HEK293 (cell line): Measurements from ENCODE around the gene STT3A.

Source experiments
- GLIS1 ChIP-seq: fragments of 450-650 bp; formaldehyde crosslinking; IDR thresholded peaks from 2 replicates; pipeline ENCODE4 v1.5.1; 2016; ENCODE audit warnings: missing biosample characterization, missing genetic modification characterization
- SALL2 ChIP-seq: fragments of 450-650 bp; formaldehyde crosslinking; IDR thresholded peaks from 2 replicates; pipeline ENCODE4 v1.5.0; 2017; ENCODE audit warnings: missing biosample characterization, mild to moderate bottlenecking, missing genetic modification characterization, borderline replicate concordance
- YY1 ChIP-seq: fragments of 450-650 bp; formaldehyde crosslinking; IDR thresholded peaks from 2 replicates; pipeline ENCODE4 v1.5.1; 2018; ENCODE audit warnings: missing biosample characterization, missing genetic modification characterization
- ZBTB7A ChIP-seq: fragments of 450-650 bp; formaldehyde crosslinking; IDR thresholded peaks from 2 replicates; pipeline ENCODE4 v1.5.1; 2016; ENCODE audit warnings: low read depth, missing biosample characterization, missing genetic modification characterization
- ZEB2 ChIP-seq: fragments of 450-650 bp; formaldehyde crosslinking; IDR thresholded peaks from 2 replicates; pipeline ENCODE4 v1.5.1; 2016; ENCODE audit warnings: missing biosample characterization, missing genetic modification characterization
- ZNF140 ChIP-seq: fragments of 450-650 bp; formaldehyde crosslinking; IDR thresholded peaks from 2 replicates; pipeline ENCODE4 v1.5.1; 2016; ENCODE audit warnings: missing biosample characterization, missing genetic modification characterization
- ZNF501 ChIP-seq: fragments of 450-650 bp; formaldehyde crosslinking; IDR thresholded peaks from 2 replicates; pipeline ENCODE4 v1.5.1; 2016; ENCODE audit warnings: missing biosample characterization, missing genetic modification characterization
- ZNF561 ChIP-seq: fragments of 450-650 bp; IDR thresholded peaks from 2 replicates; pipeline ENCODE4 v1.5.1; 2018; ENCODE audit warnings: missing biosample characterization, missing genetic modification characterization, borderline replicate concordance
- ZNF621 ChIP-seq: fragments of 450-650 bp; formaldehyde crosslinking; IDR thresholded peaks from 2 replicates; pipeline ENCODE4 v1.5.1; 2017; ENCODE audit warnings: missing biosample characterization, missing genetic modification characterization
- ZSCAN30 ChIP-seq: fragments of 450-650 bp; IDR thresholded peaks from 2 replicates; pipeline ENCODE4 v1.5.1; 2018; ENCODE audit warnings: missing biosample characterization, mild to moderate bottlenecking, missing genetic modification characterization, moderate library complexity
- TF ChIP-seq, protein P1 (sequence below): fragments of 450-650 bp; formaldehyde crosslinking; IDR thresholded peaks from 2 replicates; pipeline ENCODE4 v1.5.1; 2016; ENCODE audit warnings: missing biosample characterization, missing genetic modification characterization, low read depth
- TF ChIP-seq, protein P2 (sequence below): fragments of 450-650 bp; formaldehyde crosslinking; IDR thresholded peaks from 2 replicates; pipeline ENCODE4 v1.5.1; 2016; ENCODE audit warnings: missing biosample characterization, missing genetic modification characterization

- TF ChIP-seq ZNF140 (tag by site-specific recombination) (no peak), YY1 (tag by site-specific recombination) (no peak), SALL2 (tag by site-specific recombination) (no peak), ZNF561 (tag by site-specific recombination) (no peak), ZEB2 (no peak), ZBTB7A (tag by site-specific recombination) (no peak), GLIS1 (tag by site-specific recombination) (no peak), ZNF621 (tag by site-specific recombination) (no peak), ZNF501 (no peak), ZSCAN30 (tag by site-specific recombination) (no peak)
- TF ChIP-seq, protein P1, sequence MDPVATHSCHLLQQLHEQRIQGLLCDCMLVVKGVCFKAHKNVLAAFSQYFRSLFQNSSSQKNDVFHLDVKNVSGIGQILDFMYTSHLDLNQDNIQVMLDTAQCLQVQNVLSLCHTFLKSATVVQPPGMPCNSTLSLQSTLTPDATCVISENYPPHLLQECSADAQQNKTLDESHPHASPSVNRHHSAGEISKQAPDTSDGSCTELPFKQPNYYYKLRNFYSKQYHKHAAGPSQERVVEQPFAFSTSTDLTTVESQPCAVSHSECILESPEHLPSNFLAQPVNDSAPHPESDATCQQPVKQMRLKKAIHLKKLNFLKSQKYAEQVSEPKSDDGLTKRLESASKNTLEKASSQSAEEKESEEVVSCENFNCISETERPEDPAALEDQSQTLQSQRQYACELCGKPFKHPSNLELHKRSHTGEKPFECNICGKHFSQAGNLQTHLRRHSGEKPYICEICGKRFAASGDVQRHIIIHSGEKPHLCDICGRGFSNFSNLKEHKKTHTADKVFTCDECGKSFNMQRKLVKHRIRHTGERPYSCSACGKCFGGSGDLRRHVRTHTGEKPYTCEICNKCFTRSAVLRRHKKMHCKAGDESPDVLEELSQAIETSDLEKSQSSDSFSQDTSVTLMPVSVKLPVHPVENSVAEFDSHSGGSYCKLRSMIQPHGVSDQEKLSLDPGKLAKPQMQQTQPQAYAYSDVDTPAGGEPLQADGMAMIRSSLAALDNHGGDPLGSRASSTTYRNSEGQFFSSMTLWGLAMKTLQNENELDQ (tag by site-specific recombination): no peak
- TF ChIP-seq, protein P2, sequence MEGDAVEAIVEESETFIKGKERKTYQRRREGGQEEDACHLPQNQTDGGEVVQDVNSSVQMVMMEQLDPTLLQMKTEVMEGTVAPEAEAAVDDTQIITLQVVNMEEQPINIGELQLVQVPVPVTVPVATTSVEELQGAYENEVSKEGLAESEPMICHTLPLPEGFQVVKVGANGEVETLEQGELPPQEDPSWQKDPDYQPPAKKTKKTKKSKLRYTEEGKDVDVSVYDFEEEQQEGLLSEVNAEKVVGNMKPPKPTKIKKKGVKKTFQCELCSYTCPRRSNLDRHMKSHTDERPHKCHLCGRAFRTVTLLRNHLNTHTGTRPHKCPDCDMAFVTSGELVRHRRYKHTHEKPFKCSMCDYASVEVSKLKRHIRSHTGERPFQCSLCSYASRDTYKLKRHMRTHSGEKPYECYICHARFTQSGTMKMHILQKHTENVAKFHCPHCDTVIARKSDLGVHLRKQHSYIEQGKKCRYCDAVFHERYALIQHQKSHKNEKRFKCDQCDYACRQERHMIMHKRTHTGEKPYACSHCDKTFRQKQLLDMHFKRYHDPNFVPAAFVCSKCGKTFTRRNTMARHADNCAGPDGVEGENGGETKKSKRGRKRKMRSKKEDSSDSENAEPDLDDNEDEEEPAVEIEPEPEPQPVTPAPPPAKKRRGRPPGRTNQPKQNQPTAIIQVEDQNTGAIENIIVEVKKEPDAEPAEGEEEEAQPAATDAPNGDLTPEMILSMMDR (tag by site-specific recombination): no peak
Observed at GRCh38 chr11:125569915-125570621, 22.6 kb upstream of the STT3A start.
